GM18907 (cell line): ENCODE data around the gene ARHGAP22.
"Not testable (repeated sequence)": the region's sequence is repeated elsewhere in the genome, so short reads cannot be mapped to it uniquely, and the experiment has no call there.

Experiments used
- ATAC-seq: cut with Tn5 transposase; IDR thresholded peaks from one replicate; pipeline ENCODE4 v1.9.1; 2021; ENCODE audit warnings: mild to moderate bottlenecking, moderate library complexity; ENCODE audit not compliant: unreplicated experiment

Gene ARHGAP22

GRCh38 chr10:48439581-48440041 lies 165.3 kb downstream of the ARHGAP22 start:
- ATAC-seq: no peak

- ATAC-seq: no peak
Measured at GRCh38 chr10:48439031-48439430, 165.8 kb downstream of the ARHGAP22 start.

GRCh38 chr10:48437546-48437945 lies 167.3 kb downstream of the ARHGAP22 start:
- no peak for ATAC-seq

GRCh38 chr10:48431871-48432270 lies 173.0 kb downstream of the ARHGAP22 start:
- ATAC-seq: no peak

GRCh38 chr10:48430402-48430993 lies 174.4 kb downstream of the ARHGAP22 start:
- ATAC-seq: no peak

- ATAC-seq: no peak
Measured at GRCh38 chr10:48429309-48429708, 175.6 kb downstream of the ARHGAP22 start.

GRCh38 chr10:48428896-48429295 lies 176.0 kb downstream of the ARHGAP22 start:
- no peak for ATAC-seq

GRCh38 chr10:48423884-48424283 lies 181.0 kb downstream of the ARHGAP22 start:
- ATAC-seq: no peak

- not testable (repeated sequence) for ATAC-seq
Measured at GRCh38 chr10:48421862-48422261, 183.0 kb downstream of the ARHGAP22 start.

GRCh38 chr10:48419714-48420113 lies 185.2 kb downstream of the ARHGAP22 start:
- no peak for ATAC-seq

- ATAC-seq: no peak
Measured at GRCh38 chr10:48418189-48418788, 186.6 kb downstream of the ARHGAP22 start.

- no peak for ATAC-seq
Measured at GRCh38 chr10:48417374-48417773, 187.5 kb downstream of the ARHGAP22 start.

- no peak for ATAC-seq
Measured at GRCh38 chr10:48416584-48417232, 188.2 kb downstream of the ARHGAP22 start.

GRCh38 chr10:48414778-48415177 lies 190.1 kb downstream of the ARHGAP22 start:
- no peak for ATAC-seq

- ATAC-seq: no peak
Measured at GRCh38 chr10:48414160-48414559, 190.7 kb downstream of the ARHGAP22 start.

- no peak for ATAC-seq
Measured at GRCh38 chr10:48412933-48413332, 191.9 kb downstream of the ARHGAP22 start.

GRCh38 chr10:48412081-48412480 lies 192.8 kb downstream of the ARHGAP22 start:
- no peak for ATAC-seq

- no peak for ATAC-seq
Measured at GRCh38 chr10:48411510-48411909, 193.4 kb downstream of the ARHGAP22 start.

- no peak for ATAC-seq
Measured at GRCh38 chr10:48410503-48410902, 194.4 kb downstream of the ARHGAP22 start.

- ATAC-seq: no peak
Measured at GRCh38 chr10:48406658-48407057, 198.2 kb downstream of the ARHGAP22 start.

- no peak for ATAC-seq
Measured at GRCh38 chr10:48406204-48406603, 198.7 kb downstream of the ARHGAP22 start.

- no peak for ATAC-seq
Measured at GRCh38 chr10:48404646-48405045, 200.2 kb downstream of the ARHGAP22 start.
